B cell (primary cell): ENCODE measurements around the gene USP28. TPM values are rescaled to one million over a fixed set of nuclear protein-coding genes. Genes with fewer than 3 reads are reported as not detected.

ENCODE experiments used
- ATAC-seq: fragments of 200-7000 bp; cut with Tn5 transposase; one replicate; pipeline ENCODE4 v1.10.0; 2021; ENCODE audit warnings: low read depth, mild to moderate bottlenecking, moderate number of reproducible peaks, moderate library complexity
- CTCF ChIA-PET: fragments of 350-600 bp; sonication (Branson Sonifier 250); formaldehyde crosslinking; loops from one replicate; lab custom pipeline; 2021; ENCODE audit warnings: antibody characterized with exemption, inconsistent platforms; lab: Charles Lee
- POLR2A ChIA-PET: fragments of 350-600 bp; sonication (Branson Sonifier 250); formaldehyde crosslinking; loops from one replicate; lab custom pipeline; 2021; ENCODE audit warnings: antibody characterized with exemption; lab: Charles Lee
- DNase-seq: peaks from one replicate; pipeline ENCODE4 v3.0.0; 2013
- H2AFZ ChIP-seq: 2 replicates; pipeline ENCODE4 v1.6.1; 2012; ENCODE audit warnings: mild to moderate bottlenecking, low read depth, low read length; ENCODE audit not compliant: insufficient read depth, poor library complexity, severe bottlenecking
- H3K27ac ChIP-seq, 2 donors: 1 replicate in 1 of 2; 2 replicates in 1 of 2; pipeline ENCODE4 v1.5.1; 2012 to 2013; ENCODE audit warnings: low read length in 2 of 2, mild to moderate bottlenecking in 2 of 2, moderate library complexity in 1 of 2
- H3K27me3 ChIP-seq, 4 experiments: fragments of 200-600 bp in 1 of 4; sonication (generic) in 1 of 4; replicated peaks in 1 of 4; 1 replicate in 2 of 4; 2 replicates in 2 of 4; pipeline versions ENCODE4 v1.6.1 to v1.7.0; 2013 to 2016; ENCODE audit warnings: low read length in 3 of 4, mild to moderate bottlenecking in 2 of 4, mixed read lengths in 1 of 4, moderate library complexity in 1 of 4; ENCODE audit not compliant: insufficient read depth in 4 of 4, control insufficient read depth in 3 of 4; ENCODE audit errors: control extremely low read depth in 1 of 4
- H3K36me3 ChIP-seq, 2 experiments: replicated peaks in 1 of 2; 1 replicate in 1 of 2; 2 replicates in 1 of 2; pipeline versions ENCODE4 v1.6.1 to v1.7.1; 2013; ENCODE audit warnings: low read length in 1 of 2; ENCODE audit not compliant: insufficient read depth in 2 of 2, control insufficient read depth in 1 of 2; ENCODE audit errors: control extremely low read depth in 1 of 2, extremely low read depth in 1 of 2
- H3K4me1 ChIP-seq, 2 donors: fragments of 200-600 bp in 1 of 2; sonication (generic) in 1 of 2; 1 replicate in 1 of 2; 2 replicates in 1 of 2; pipeline versions ENCODE4 v1.5.1 to v1.6.1; 2013 to 2017; ENCODE audit warnings: low read length in 2 of 2; ENCODE audit not compliant: control insufficient read depth in 2 of 2, insufficient read depth in 2 of 2
- H3K4me2 ChIP-seq: replicated peaks from 2 replicates; pipeline ENCODE3; 2012; ENCODE audit warnings: mild to moderate bottlenecking, low read depth, low read length; ENCODE audit not compliant: poor library complexity, severe bottlenecking
- H3K4me3 ChIP-seq, 5 experiments: fragments of 200-600 bp in 1 of 5; sonication (generic) in 1 of 5; 1 replicate in 3 of 5; 2 replicates in 2 of 5; pipeline versions ENCODE4 v1.5.1 to v1.7.0; 2011 to 2016; ENCODE audit warnings: low read length in 4 of 5, mild to moderate bottlenecking in 4 of 5, low read depth in 2 of 5, control low read depth in 1 of 5, moderate library complexity in 1 of 5; ENCODE audit not compliant: insufficient read depth in 1 of 5; ENCODE audit errors: control extremely low read depth in 1 of 5, extremely low read depth in 1 of 5
- H3K79me2 ChIP-seq: fragments of 200-600 bp; sonication (generic); one replicate; pipeline ENCODE4 v1.6.0; 2016; ENCODE audit warnings: low read length; ENCODE audit not compliant: control insufficient read depth, insufficient read depth
- H3K9ac ChIP-seq: fragments of 200-600 bp; sonication (generic); 2 replicates; pipeline ENCODE4 v1.6.1; 2017; ENCODE audit warnings: mild to moderate bottlenecking, low read length, moderate library complexity
- H3K9me3 ChIP-seq, 3 donors: one replicate each; pipeline versions ENCODE4 v1.6.1 to v1.7.1; 2013; ENCODE audit warnings: low read length in 2 of 3; ENCODE audit not compliant: control insufficient read depth in 2 of 3, insufficient read depth in 1 of 3; ENCODE audit errors: control extremely low read depth in 1 of 3
- H4K20me1 ChIP-seq: 2 replicates; pipeline ENCODE4 v1.6.0; 2012; ENCODE audit warnings: mild to moderate bottlenecking, low read length; ENCODE audit not compliant: insufficient read depth, control insufficient read depth, poor library complexity, severe bottlenecking
- H3K27ac Mint-ChIP-seq: one replicate; pipeline ENCODE4 v1.8.0; 2021; ENCODE audit warnings: mixed read lengths
- H3K27me3 Mint-ChIP-seq: one replicate; pipeline ENCODE4 v1.8.0; 2021; ENCODE audit warnings: mixed read lengths
- H3K4me1 Mint-ChIP-seq: one replicate; pipeline ENCODE4 v1.8.0; 2021; ENCODE audit warnings: mixed read lengths
- H3K4me3 Mint-ChIP-seq: one replicate; pipeline ENCODE4 v1.8.0; 2021; ENCODE audit warnings: mixed read lengths
- H3K9me3 Mint-ChIP-seq: one replicate; pipeline ENCODE4 v1.8.0; 2022; ENCODE audit warnings: mixed read lengths; ENCODE audit not compliant: insufficient read depth
- EZH2 ChIP-seq: IDR thresholded peaks from 2 replicates; pipeline ENCODE4 v1.6.1; 2012; ENCODE audit warnings: borderline replicate concordance, low read depth, mild to moderate bottlenecking, moderate library complexity, low read length; ENCODE audit not compliant: insufficient read depth, poor library complexity, severe bottlenecking
- WGBS: methylation state at CpG from one replicate; pipeline ENCODE4 v1.1.5; 2013; ENCODE audit warnings: missing lambda C conversion rate; ENCODE audit not compliant: insufficient coverage; 5-methylcytosine and 5-hydroxymethylcytosine counted together
- intact Hi-C: fragments of 100-400 bp; cut with micrococcal nuclease; formaldehyde crosslinking; loops from one replicate; pipeline ENCODE4 v1.10.0; 2022
- polyA plus RNA-seq: library from polyadenylated mRNA; depleted of rRNA; stranded (reverse); fragments of >200 nt; gene quantifications from 2 replicates; pipeline ENCODE4 v1.2.3, GENCODE V29; 2012
- total RNA-seq, 2 donors: library from RNA; stranded (reverse); fragments of 120-200 nt in 1 of 2; gene quantifications; 1 replicate in 1 of 2; 2 replicates in 1 of 2; pipeline versions ENCODE4 v1.2.3 to v1.2.4, GENCODE V29; 2013 to 2022
- TF ChIP-seq, protein P1 (sequence below): fragments of 200-600 bp; IDR thresholded peaks from one replicate; pipeline ENCODE4 v1.8.0; 2022; ENCODE audit warnings: antibody characterized with exemption, mild to moderate bottlenecking

The USP28 gene
- total and polyA plus RNA-seq, 2 donors (not counting 1 experiment from before 2014, with no cell fraction given): 78.0 to 104 TPM

DNA sequence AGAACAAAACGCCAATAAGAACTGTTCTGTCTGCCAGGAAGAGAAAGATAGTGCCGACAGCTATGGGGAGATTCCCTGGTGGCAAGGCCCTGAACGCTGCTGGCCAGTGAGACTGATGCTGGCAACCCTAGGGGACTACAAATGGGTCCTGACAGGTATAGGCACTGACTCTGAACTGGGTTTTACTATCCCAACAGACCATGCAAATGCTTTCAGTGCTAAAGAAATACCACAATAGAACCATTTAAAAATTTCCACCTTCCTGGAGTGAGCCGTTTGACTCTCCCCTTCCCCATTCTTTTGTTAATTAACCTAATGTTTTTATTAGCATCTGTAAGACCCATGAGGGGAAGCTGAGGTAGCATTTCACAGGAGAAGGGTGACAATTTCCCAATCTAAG, 25.7 kb downstream of the USP28 start:
- WGBS: 100% methylated on average over 3 of the region's 4 CpGs
- Mint-ChIP-seq H3K4me3 (no peak overlapping the region), H3K9me3 (peaks cover 3% of the 10 kb centered on the region), H3K27ac (no peak overlapping the region), H3K27me3 (no peaks in the 10 kb centered on the region), H3K4me1 (peaks cover 25% of the 10 kb centered on the region)
- Histone ChIP-seq H3K4me3 (no peak overlapping the region), H3K9me3 (no peaks in the 10 kb centered on the region), H4K20me1 (peaks cover 7% of the 10 kb centered on the region), H3K9ac (no peak overlapping the region), H3K79me2 (peaks cover 16% of the 10 kb centered on the region), H3K27ac (no peak overlapping the region), H3K4me2 (no peak overlapping the region), H2AFZ (no peak overlapping the region), H3K4me1 (peaks cover 10 to 11% of the 10 kb centered on the region in 2 donors), H3K27me3 (no peaks in the 10 kb centered on the region), H3K36me3 (peaks cover 5 to 63% of the 10 kb centered on the region in 2 experiments)
- ChIA-PET POLR2A (no interaction called here), CTCF (no interaction called here)
- intact Hi-C loops: no loop called here
- ATAC-seq (no peak), DNase-seq (no peak)
- TF ChIP-seq EZH2: no peak
- TF ChIP-seq, protein P1, sequence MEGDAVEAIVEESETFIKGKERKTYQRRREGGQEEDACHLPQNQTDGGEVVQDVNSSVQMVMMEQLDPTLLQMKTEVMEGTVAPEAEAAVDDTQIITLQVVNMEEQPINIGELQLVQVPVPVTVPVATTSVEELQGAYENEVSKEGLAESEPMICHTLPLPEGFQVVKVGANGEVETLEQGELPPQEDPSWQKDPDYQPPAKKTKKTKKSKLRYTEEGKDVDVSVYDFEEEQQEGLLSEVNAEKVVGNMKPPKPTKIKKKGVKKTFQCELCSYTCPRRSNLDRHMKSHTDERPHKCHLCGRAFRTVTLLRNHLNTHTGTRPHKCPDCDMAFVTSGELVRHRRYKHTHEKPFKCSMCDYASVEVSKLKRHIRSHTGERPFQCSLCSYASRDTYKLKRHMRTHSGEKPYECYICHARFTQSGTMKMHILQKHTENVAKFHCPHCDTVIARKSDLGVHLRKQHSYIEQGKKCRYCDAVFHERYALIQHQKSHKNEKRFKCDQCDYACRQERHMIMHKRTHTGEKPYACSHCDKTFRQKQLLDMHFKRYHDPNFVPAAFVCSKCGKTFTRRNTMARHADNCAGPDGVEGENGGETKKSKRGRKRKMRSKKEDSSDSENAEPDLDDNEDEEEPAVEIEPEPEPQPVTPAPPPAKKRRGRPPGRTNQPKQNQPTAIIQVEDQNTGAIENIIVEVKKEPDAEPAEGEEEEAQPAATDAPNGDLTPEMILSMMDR: no peak

DNA sequence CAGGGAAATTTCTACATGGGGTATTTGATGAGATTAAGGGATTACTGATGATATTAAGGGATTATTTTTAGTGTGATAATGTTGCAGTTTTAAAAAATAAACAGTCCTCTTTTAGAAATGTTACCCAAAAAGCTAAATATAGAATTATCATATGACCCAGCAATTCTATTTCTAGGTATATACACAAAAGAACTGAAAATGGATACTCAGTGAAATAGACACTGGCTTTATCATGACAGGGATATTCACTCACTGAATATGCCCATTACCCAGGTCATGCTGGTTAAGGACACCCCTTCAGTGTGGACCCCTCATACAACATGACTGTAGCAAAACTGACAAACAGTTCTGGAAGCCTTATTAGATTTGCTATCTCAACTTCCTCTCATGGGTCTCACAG, 27.8 kb downstream of the USP28 start:
- H3K36me3 ChIP-seq: peaks cover 7 to 47% of the 10 kb centered on the region in 2 experiments
- Mint-ChIP-seq H3K4me1 (peaks cover 25% of the 10 kb centered on the region), H3K27ac (peak overlapping the region; percentile 54), H3K4me3 (no peak overlapping the region), H3K27me3 (no peaks in the 10 kb centered on the region), H3K9me3 (peaks cover 3% of the 10 kb centered on the region)
- peak overlapping the region; percentile 34 to 58 for H3K27ac ChIP-seq
- POLR2A ChIA-PET: interaction anchor here (0.5 to 0.6 kb wide), 2 partner anchors 63 to 168 kb away, joined by 3 to 4 read pairs; no protein-coding TSS in a partner anchor
- TF ChIP-seq, protein P1: no peak
- no peak for TF ChIP-seq EZH2
- H3K27me3 ChIP-seq: no peaks in the 10 kb centered on the region
- intact Hi-C loops: no loop called here
- no peaks in the 10 kb centered on the region for H4K20me1 ChIP-seq
- H3K79me2 ChIP-seq: peaks cover 17% of the 10 kb centered on the region
- no peak overlapping the region for H3K9ac ChIP-seq
- H3K4me3 ChIP-seq: no peak overlapping the region
- ATAC-seq (no peak), DNase-seq (no peak)
- peaks cover 7 to 10% of the 10 kb centered on the region in 2 donors for H3K4me1 ChIP-seq
- peak overlapping the region; percentile 27 for H3K4me2 ChIP-seq
- H3K9me3 ChIP-seq: no peaks in the 10 kb centered on the region
- peak overlapping the region; percentile 1 for H2AFZ ChIP-seq
- CTCF ChIA-PET: no interaction called here
